SK-N-SH treated with all-trans-retinoic acid at 6 μM for 48 hours (cell line): ENCODE measurements around the gene NPFFR1.

Source experiments
- PATZ1 ChIP-seq: fragments of 250-450 bp; sonication (Bioruptor Pico); IDR thresholded peaks from 2 replicates; pipeline ENCODE4 v1.8.0; 2020; ENCODE audit warnings: mild to moderate bottlenecking, moderate library complexity, borderline replicate concordance
- ZC3H10 ChIP-seq: fragments of 250-450 bp; sonication (Bioruptor Pico); IDR thresholded peaks from 2 replicates; pipeline ENCODE4 v1.5.1; 2021; ENCODE audit warnings: mild to moderate bottlenecking, moderate library complexity

GRCh38 chr10:70256463-70256862 lies 27.3 kb downstream of the NPFFR1 start:
- TF ChIP-seq PATZ1 (CRISPR knock-in tag) (no peak), ZC3H10 (CRISPR knock-in tag) (no peak)
